Keratinocyte (primary cell): Measurements from ENCODE around the gene GAL. TPM values are rescaled to one million over a fixed set of nuclear protein-coding genes. Genes with fewer than 3 reads are reported as not detected.

ENCODE experiments used
- DNase-seq: peaks from one replicate; pipeline ENCODE4 v3.0.0-alpha.2; 2011; ENCODE audit warnings: low read depth, missing footprints, low spot score
- FAIRE-seq: peaks from 2 replicates; lab custom pipeline; 2011; peaks lifted over from hg19 to GRCh38; lab: Jason Lieb, UNC
- H2AFZ ChIP-seq: 2 replicates; pipeline ENCODE4 v1.6.0; 2012; ENCODE audit warnings: low read length, control low read depth, inconsistent platforms; ENCODE audit not compliant: control insufficient read depth
- H3K27ac ChIP-seq: 2 replicates; pipeline ENCODE4 v1.5.1; 2011; ENCODE audit warnings: low read length; ENCODE audit not compliant: control insufficient read depth, insufficient read depth
- H3K27me3 ChIP-seq: 3 replicates; pipeline ENCODE4 v1.6.0; 2011; ENCODE audit warnings: low read length; ENCODE audit not compliant: control insufficient read depth, insufficient read depth; ENCODE audit errors: extremely low read depth
- H3K36me3 ChIP-seq, 2 experiments: 2 replicates in 1 of 2; 3 replicates in 1 of 2; pipeline ENCODE4 v1.5.1; 2011; ENCODE audit warnings: low read length in 2 of 2, mild to moderate bottlenecking in 1 of 2; ENCODE audit not compliant: control insufficient read depth in 2 of 2, insufficient read depth in 2 of 2; ENCODE audit errors: extremely low read depth in 1 of 2
- H3K4me1 ChIP-seq: 3 replicates; pipeline ENCODE4 v1.5.1; 2011; ENCODE audit warnings: low read length; ENCODE audit not compliant: control insufficient read depth, insufficient read depth; ENCODE audit errors: extremely low read depth
- H3K4me2 ChIP-seq: 3 replicates; pipeline ENCODE4 v1.6.0; 2011; ENCODE audit warnings: low read depth, low read length; ENCODE audit not compliant: control insufficient read depth, insufficient read depth; ENCODE audit errors: extremely low read depth
- H3K4me3 ChIP-seq, 3 experiments: fragments of 200-600 bp in 1 of 3; sonication (generic) in 1 of 3; 2 replicates in 2 of 3; 3 replicates in 1 of 3; pipeline ENCODE4 v1.5.1; 2011 to 2016; ENCODE audit warnings: low read length in 3 of 3, mild to moderate bottlenecking in 3 of 3, control low read depth in 2 of 3, inconsistent platforms in 1 of 3, low read depth in 1 of 3, mixed read lengths in 1 of 3, mixed run types in 1 of 3, moderate library complexity in 1 of 3; ENCODE audit not compliant: control insufficient read depth in 2 of 3, insufficient read depth in 2 of 3; ENCODE audit errors: extremely low read depth in 1 of 3
- H3K79me2 ChIP-seq: 2 replicates; pipeline ENCODE4 v1.6.0; 2012; ENCODE audit warnings: low read length; ENCODE audit not compliant: control insufficient read depth, insufficient read depth
- H3K9ac ChIP-seq: 3 replicates; pipeline ENCODE4 v1.6.0; 2011; ENCODE audit warnings: low read length; ENCODE audit not compliant: control insufficient read depth, insufficient read depth; ENCODE audit errors: extremely low read depth
- H3K9me1 ChIP-seq: 3 replicates; pipeline ENCODE4 v1.6.0; 2011; ENCODE audit warnings: low read length; ENCODE audit not compliant: control insufficient read depth, insufficient read depth; ENCODE audit errors: extremely low read depth
- H3K9me3 ChIP-seq: 2 replicates; pipeline ENCODE4 v1.5.1; 2012; ENCODE audit warnings: low read depth, low read length; ENCODE audit not compliant: control insufficient read depth
- H4K20me1 ChIP-seq: 3 replicates; pipeline ENCODE4 v1.6.0; 2011; ENCODE audit warnings: low read length; ENCODE audit not compliant: control insufficient read depth, insufficient read depth; ENCODE audit errors: extremely low read depth
- EZH2 ChIP-seq: IDR thresholded peaks from one replicate; pipeline ENCODE4 v1.6.1; 2012; ENCODE audit warnings: inconsistent platforms, mild to moderate bottlenecking, low read length, moderate library complexity
- dilution Hi-C: fragments of 300-500 bp; cut with MboI; formaldehyde crosslinking; loops from one replicate; pipeline ENCODE4 v1.7.0; 2020; ENCODE audit warnings: low sequenced_read_pairs; ENCODE audit not compliant: extremely low pct_ligation_motif_present
- polyA plus RNA-seq, 5 experiments: library from polyadenylated mRNA; depleted of rRNA in 3 of 5; stranded (reverse) in 3 of 5; stranded (forward) in 1 of 5; unstranded in 1 of 5; fragments of >200 nt; gene quantifications; 1 replicate in 1 of 5; 2 replicates in 3 of 5; 3 replicates in 1 of 5; pipeline versions ENCODE4 v1.2.1 to v1.2.3, GENCODE V29; 2011 to 2012; ENCODE audit warnings: missing spikeins in 2 of 5, low read depth in 1 of 5, low replicate concordance in 1 of 5
- TF ChIP-seq, protein P1 (sequence below), 3 experiments: IDR thresholded peaks in 1 of 3; conservative IDR thresholded peaks in 1 of 3; optimal IDR thresholded peaks in 1 of 3; 2 replicates in 2 of 3; 3 replicates in 1 of 3; pipeline versions ENCODE3 to v1.5.1; 2011; ENCODE audit warnings: low read length in 3 of 3, mild to moderate bottlenecking in 3 of 3, moderate library complexity in 2 of 3, control low read depth in 1 of 3, inconsistent platforms in 1 of 3; ENCODE audit not compliant: insufficient read depth in 2 of 3; ENCODE audit errors: extremely low read depth in 1 of 3

Gene GAL
- polyA plus RNA-seq, 1 donor (not counting 4 experiments of a cell fraction or from before 2014, with no cell fraction given), result 2.2 TPM

GRCh38 chr11:68646832-68647231 is 37.5 kb upstream of the GAL start:
- Histone ChIP-seq H3K36me3 (no peaks in the 10 kb centered on the region), H3K4me3 (no peak overlapping the region), H3K9ac (no peak overlapping the region), H2AFZ (no peak overlapping the region), H3K4me1 (peaks cover 2% of the 10 kb centered on the region), H3K27me3 (peaks cover 16% of the 10 kb centered on the region), H3K27ac (no peak overlapping the region), H3K9me1 (no peaks in the 10 kb centered on the region), H3K4me2 (no peak overlapping the region), H4K20me1 (no peaks in the 10 kb centered on the region), H3K9me3 (no peaks in the 10 kb centered on the region), H3K79me2 (no peaks in the 10 kb centered on the region)
- dilution Hi-C loops, result no loop called here
- DNase-seq, result no peak
- FAIRE-seq, result no peak
- TF ChIP-seq EZH2, result no peak
- TF ChIP-seq, protein P1, sequence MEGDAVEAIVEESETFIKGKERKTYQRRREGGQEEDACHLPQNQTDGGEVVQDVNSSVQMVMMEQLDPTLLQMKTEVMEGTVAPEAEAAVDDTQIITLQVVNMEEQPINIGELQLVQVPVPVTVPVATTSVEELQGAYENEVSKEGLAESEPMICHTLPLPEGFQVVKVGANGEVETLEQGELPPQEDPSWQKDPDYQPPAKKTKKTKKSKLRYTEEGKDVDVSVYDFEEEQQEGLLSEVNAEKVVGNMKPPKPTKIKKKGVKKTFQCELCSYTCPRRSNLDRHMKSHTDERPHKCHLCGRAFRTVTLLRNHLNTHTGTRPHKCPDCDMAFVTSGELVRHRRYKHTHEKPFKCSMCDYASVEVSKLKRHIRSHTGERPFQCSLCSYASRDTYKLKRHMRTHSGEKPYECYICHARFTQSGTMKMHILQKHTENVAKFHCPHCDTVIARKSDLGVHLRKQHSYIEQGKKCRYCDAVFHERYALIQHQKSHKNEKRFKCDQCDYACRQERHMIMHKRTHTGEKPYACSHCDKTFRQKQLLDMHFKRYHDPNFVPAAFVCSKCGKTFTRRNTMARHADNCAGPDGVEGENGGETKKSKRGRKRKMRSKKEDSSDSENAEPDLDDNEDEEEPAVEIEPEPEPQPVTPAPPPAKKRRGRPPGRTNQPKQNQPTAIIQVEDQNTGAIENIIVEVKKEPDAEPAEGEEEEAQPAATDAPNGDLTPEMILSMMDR (optimal IDR thresholded peaks at IDR 0.05 in 1 of 3, IDR thresholded peaks at IDR 0.05 in 1 of 3, conservative IDR thresholded peaks at IDR 0.05 in 1 of 3; ENCODE audit: extremely low read depth in 1 of 3, insufficient read depth in 2 of 3, low read length in 3 of 3), result no peak

DNA sequence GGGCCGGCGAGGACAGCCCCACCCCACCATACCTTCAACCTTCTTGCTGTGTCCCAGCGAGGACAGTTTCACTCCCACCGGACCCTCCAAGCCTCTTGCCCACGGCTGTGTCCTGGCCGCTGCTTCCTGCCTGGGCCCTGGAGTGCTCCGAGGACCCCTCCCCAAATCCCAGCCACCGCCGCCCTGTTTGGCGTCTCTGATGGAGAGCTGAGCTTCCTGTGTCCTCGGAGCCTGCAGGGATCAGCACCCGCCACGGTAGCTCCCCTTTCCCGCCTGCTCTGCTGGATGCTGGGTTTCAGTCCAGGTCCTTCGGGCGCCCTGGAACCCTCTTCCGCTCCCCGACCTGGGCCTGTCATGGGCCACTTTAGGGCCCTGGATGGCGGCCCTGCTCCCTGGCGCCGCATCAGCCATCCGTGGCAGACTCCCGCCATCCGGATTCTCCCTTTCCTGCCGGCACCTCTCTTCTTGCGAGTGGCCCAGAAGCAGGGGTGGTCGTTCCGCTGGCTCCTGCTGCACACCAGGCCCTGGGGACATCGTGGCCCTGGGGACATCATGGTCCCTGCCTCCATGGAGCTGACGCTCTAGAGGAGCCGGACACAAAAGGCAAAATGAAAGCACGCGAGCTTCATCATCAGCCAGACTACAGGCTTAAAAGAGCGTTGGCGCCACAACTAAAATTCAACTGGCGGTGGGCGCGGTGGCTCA is 34.3 kb upstream of the GAL start:
- Histone ChIP-seq H3K4me3 (no peak overlapping the region), H3K9ac (no peak overlapping the region), H3K27me3 (peaks cover 15% of the 10 kb centered on the region), H3K9me1 (no peaks in the 10 kb centered on the region), H3K9me3 (no peaks in the 10 kb centered on the region), H3K36me3 (no peaks in the 10 kb centered on the region), H2AFZ (no peak overlapping the region), H3K27ac (no peak overlapping the region), H4K20me1 (no peaks in the 10 kb centered on the region), H3K79me2 (no peaks in the 10 kb centered on the region), H3K4me2 (no peak overlapping the region), H3K4me1 (peaks cover 3% of the 10 kb centered on the region)
- FAIRE-seq (no peak), DNase-seq (no peak)
- dilution Hi-C loops, result no loop called here
- no peak for TF ChIP-seq EZH2

DNA sequence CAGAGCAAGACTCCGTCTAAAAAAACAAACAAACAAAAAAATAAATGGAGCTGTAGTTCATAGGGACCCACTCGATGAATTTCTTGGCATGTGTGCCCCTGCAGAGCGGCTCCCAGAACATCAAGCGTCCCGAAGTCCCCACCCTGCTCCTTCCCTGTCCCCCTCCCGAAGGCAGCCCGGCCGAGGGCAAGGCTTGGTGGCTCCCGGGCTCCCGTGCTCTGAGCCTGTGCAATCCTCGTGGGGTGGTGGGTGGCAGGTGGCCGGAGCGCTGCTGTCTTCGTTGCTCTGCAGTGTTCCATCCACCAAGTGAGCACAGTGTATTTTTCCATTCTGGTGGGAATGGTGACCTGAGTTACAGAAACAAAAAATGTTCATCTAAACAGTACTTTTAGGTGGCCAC is 33.5 kb upstream of the GAL start:
- no peak overlapping the region for H3K4me2 ChIP-seq
- no peak for TF ChIP-seq EZH2
- TF ChIP-seq, protein P1 (optimal IDR thresholded peaks at IDR 0.05 in 1 of 3, IDR thresholded peaks at IDR 0.05 in 1 of 3, conservative IDR thresholded peaks at IDR 0.05 in 1 of 3; ENCODE audit: extremely low read depth in 1 of 3, insufficient read depth in 2 of 3, low read length in 3 of 3), result no peak
- no peak overlapping the region for H3K27ac ChIP-seq
- no peaks in the 10 kb centered on the region for H3K9me1 ChIP-seq
- peaks cover 15% of the 10 kb centered on the region for H3K27me3 ChIP-seq
- no peak overlapping the region for H3K4me3 ChIP-seq
- no peaks in the 10 kb centered on the region for H3K36me3 ChIP-seq
- FAIRE-seq (no peak), DNase-seq (no peak)
- H4K20me1 ChIP-seq, result no peaks in the 10 kb centered on the region
- H3K79me2 ChIP-seq, result no peaks in the 10 kb centered on the region
- no peak overlapping the region for H3K9ac ChIP-seq
- dilution Hi-C loops, result no loop called here
- H3K4me1 ChIP-seq, result peaks cover 3% of the 10 kb centered on the region
- no peak overlapping the region for H2AFZ ChIP-seq
- H3K9me3 ChIP-seq, result no peaks in the 10 kb centered on the region
